ENCODE results near the gene EN2.

- TF ChIP-seq CTCF (IDR thresholded peaks at IDR 0.05) (no peak), EP300 (IDR thresholded peaks at IDR 0.05; ENCODE audit: low read depth) (no peak), POLR2A (IDR thresholded peaks at IDR 0.05) (no peak)
Measured at GRCh38 chr7:155508376-155509358, 50.7 kb downstream of the EN2 start.

All from transverse colon (tissue), 3 donors.